Nephron (organoid): ENCODE results near the gene NLN.

Source experiments
- H3K27ac Mint-ChIP-seq, 3 experiments: 2 replicates each; pipeline ENCODE4 v1.8.0; 2020; ENCODE audit warnings: mixed read lengths in 3 of 3, mild to moderate bottlenecking in 2 of 3, moderate library complexity in 1 of 3
- H3K27me3 Mint-ChIP-seq: 2 replicates; pipeline ENCODE4 v1.8.0; 2021; ENCODE audit warnings: low read depth, mild to moderate bottlenecking, moderate library complexity, mixed read lengths
- H3K36me3 Mint-ChIP-seq: 2 replicates; pipeline ENCODE4 v1.8.0; 2020; ENCODE audit warnings: low read depth, mixed read lengths
- H3K4me1 Mint-ChIP-seq: 2 replicates; pipeline ENCODE4 v1.8.0; 2020; ENCODE audit warnings: mixed read lengths
- H3K4me3 Mint-ChIP-seq, 3 experiments: 2 replicates each; pipeline ENCODE4 v1.8.0; 2020; ENCODE audit warnings: mild to moderate bottlenecking in 3 of 3, mixed read lengths in 3 of 3, moderate library complexity in 2 of 3
- H3K9me3 Mint-ChIP-seq: 2 replicates; pipeline ENCODE4 v1.8.0; 2020; ENCODE audit warnings: mixed read lengths
- CTCF ChIP-seq, 3 experiments: fragments of 200-600 bp; sonication (generic); IDR thresholded peaks; one replicate each; pipeline ENCODE4 v1.5.0; 2021; ENCODE audit warnings: antibody characterized with exemption in 3 of 3; ENCODE audit not compliant: unreplicated experiment in 3 of 3

NLN gene

GRCh38 chr5:65874241-65874640 is 152.2 kb downstream of the NLN start:
- Mint-ChIP-seq H3K4me1 (peaks cover 4% of the 10 kb centered on the region), H3K4me3 (no peak overlapping the region), H3K27ac (no peak overlapping the region)

GRCh38 chr5:65876496-65876895 is 154.5 kb downstream of the NLN start:
- no peak for TF ChIP-seq CTCF (IDR thresholded peaks at IDR 0.05; ENCODE audit: unreplicated experiment in 3 of 3)
- H3K27me3 Mint-ChIP-seq: no peaks in the 10 kb centered on the region
- no peak overlapping the region for H3K4me3 Mint-ChIP-seq
- H3K9me3 Mint-ChIP-seq: peaks cover 15% of the 10 kb centered on the region
- H3K4me1 Mint-ChIP-seq: peaks cover 12% of the 10 kb centered on the region
- H3K36me3 Mint-ChIP-seq: no peaks in the 10 kb centered on the region
- no peak overlapping the region for H3K27ac Mint-ChIP-seq

More at GRCh38 chr5:65874241-65874640, 152.2 kb downstream of the NLN start:
- Mint-ChIP-seq H3K27me3 (no peaks in the 10 kb centered on the region), H3K9me3 (peaks cover 11% of the 10 kb centered on the region), H3K36me3 (no peaks in the 10 kb centered on the region)
- TF ChIP-seq CTCF (IDR thresholded peaks at IDR 0.05; ENCODE audit: unreplicated experiment in 3 of 3): no peak

- H3K27ac Mint-ChIP-seq: no peak overlapping the region
- H3K36me3 Mint-ChIP-seq: no peaks in the 10 kb centered on the region
- peaks cover 12% of the 10 kb centered on the region for H3K4me1 Mint-ChIP-seq
- no peaks in the 10 kb centered on the region for H3K27me3 Mint-ChIP-seq
- no peak for TF ChIP-seq CTCF (IDR thresholded peaks at IDR 0.05; ENCODE audit: unreplicated experiment in 3 of 3)
- H3K4me3 Mint-ChIP-seq: no peak overlapping the region
- peaks cover 15% of the 10 kb centered on the region for H3K9me3 Mint-ChIP-seq
Measured at GRCh38 chr5:65876970-65877369, 155.0 kb downstream of the NLN start.
